Epithelial cell of proximal tubule (primary cell): ENCODE results near the gene SMAP1. TPM values are rescaled to one million over a fixed set of nuclear protein-coding genes. Genes with fewer than 3 reads are reported as not detected.

Source experiments
- DNase-seq: peaks from one replicate; pipeline ENCODE4 v3.0.0-alpha.2; 2011; ENCODE audit warnings: low read depth
- H3K4me3 ChIP-seq: 2 replicates; pipeline ENCODE4 v1.5.1; 2011; ENCODE audit warnings: low read depth, mild to moderate bottlenecking, low read length
- CTCF ChIP-seq: conservative IDR thresholded peaks from 2 replicates; pipeline ENCODE4 v1.5.1; 2012; ENCODE audit warnings: low read depth, mild to moderate bottlenecking, low read length
- total RNA-seq: library from RNA; depleted of rRNA; stranded (reverse); fragments of >200 nt; gene quantifications from 2 replicates; pipeline ENCODE4 v1.2.3, GENCODE V29; 2015

The SMAP1 gene
- total RNA-seq, 1 donor from 2014 or later = 24.7 TPM

- no peak for TF ChIP-seq CTCF
- DNase-seq = no peak
- no peak overlapping the region for H3K4me3 ChIP-seq
Measured at GRCh38 chr6:70666706-70667105, 977 bp upstream of the SMAP1 start.

- TF ChIP-seq CTCF = no peak
- peak overlapping the region; percentile 74 for H3K4me3 ChIP-seq
- no peak for DNase-seq
Measured at GRCh38 chr6:70667256-70667710, 400 bp upstream of the SMAP1 start.

- no peak for DNase-seq
- no peak for TF ChIP-seq CTCF
- peak overlapping the region; percentile 74 for H3K4me3 ChIP-seq
Measured at GRCh38 chr6:70668499-70668812, 773 bp downstream of the SMAP1 start.

DNA sequence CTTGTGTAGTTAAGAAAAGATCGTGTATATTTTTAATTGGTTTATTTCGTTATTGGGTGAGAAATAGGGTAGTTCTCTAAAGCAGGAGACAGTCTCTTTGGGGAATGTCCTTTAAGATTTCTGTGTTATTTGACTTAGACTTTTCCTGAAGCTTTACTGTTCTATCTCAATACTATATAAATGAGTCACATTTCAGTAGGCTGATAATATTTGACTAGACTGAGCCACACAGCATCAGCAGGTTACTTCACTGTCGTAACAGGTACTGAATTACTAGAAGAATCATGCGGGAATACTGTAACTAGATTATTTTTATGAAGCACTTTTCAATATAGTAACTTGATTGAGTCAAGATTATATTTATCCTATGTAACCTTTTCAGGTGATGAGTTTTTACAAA is 1.4 kb downstream of the SMAP1 start:
- TF ChIP-seq CTCF = no peak
- H3K4me3 ChIP-seq = peak overlapping the region; percentile 74
- DNase-seq = peak; percentile 50

GRCh38 chr6:70672549-70672948 is 4.9 kb downstream of the SMAP1 start:
- no peak overlapping the region for H3K4me3 ChIP-seq
- TF ChIP-seq CTCF = no peak
- no peak for DNase-seq

GRCh38 chr6:70673054-70673453 is 5.4 kb downstream of the SMAP1 start:
- no peak for DNase-seq
- no peak for TF ChIP-seq CTCF

DNA sequence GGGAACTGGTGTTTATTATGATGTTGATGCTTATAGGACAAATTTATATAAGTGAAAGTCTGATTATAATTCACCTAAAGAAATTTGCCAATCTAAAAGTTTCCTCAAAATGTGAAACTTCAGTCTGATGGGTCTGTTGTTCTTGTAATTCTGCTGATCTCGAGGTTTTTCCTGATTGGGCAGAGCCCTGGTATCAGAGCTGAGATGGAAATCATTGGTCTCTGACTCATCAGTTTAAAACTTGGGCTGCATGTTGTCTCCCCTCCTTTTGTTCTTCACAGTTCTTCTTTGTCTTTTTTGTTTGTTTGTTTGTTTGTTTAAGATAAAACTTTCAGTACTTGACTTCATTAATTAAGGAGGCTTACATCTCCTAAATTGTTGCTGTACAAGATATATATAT is 5.9 kb downstream of the SMAP1 start:
- no peak overlapping the region for H3K4me3 ChIP-seq
- TF ChIP-seq CTCF = no peak
- no peak for DNase-seq

More at GRCh38 chr6:70673054-70673453, 5.4 kb downstream of the SMAP1 start:
- H3K4me3 ChIP-seq = no peak overlapping the region
